HG02588 (cell line): ENCODE data around the gene DYDC2.

ENCODE experiments used
- ATAC-seq: cut with Tn5 transposase; IDR thresholded peaks from one replicate; pipeline ENCODE4 v1.9.1; 2021; ENCODE audit warnings: mild to moderate bottlenecking, moderate library complexity; ENCODE audit not compliant: unreplicated experiment

Gene DYDC2

GRCh38 chr10:80371467-80371866, 14.9 kb downstream of the DYDC2 start:
- no peak for ATAC-seq

- ATAC-seq, result no peak
Measured at GRCh38 chr10:80372675-80373074, 16.1 kb downstream of the DYDC2 start.

GRCh38 chr10:80373502-80373901, 16.9 kb downstream of the DYDC2 start:
- no peak for ATAC-seq

GRCh38 chr10:80379701-80380100, 23.1 kb downstream of the DYDC2 start:
- no peak for ATAC-seq

GRCh38 chr10:80380185-80380584, 23.6 kb downstream of the DYDC2 start:
- ATAC-seq, result no peak

- no peak for ATAC-seq
Measured at GRCh38 chr10:80382989-80383388, 26.4 kb downstream of the DYDC2 start.

- ATAC-seq, result no peak
Measured at GRCh38 chr10:80390740-80391139, 34.2 kb downstream of the DYDC2 start.

GRCh38 chr10:80392250-80392649, 35.7 kb downstream of the DYDC2 start:
- no peak for ATAC-seq

GRCh38 chr10:80394358-80394916, 37.9 kb downstream of the DYDC2 start:
- no peak for ATAC-seq

- no peak for ATAC-seq
Measured at GRCh38 chr10:80397014-80397413, 40.4 kb downstream of the DYDC2 start.

GRCh38 chr10:80400136-80400804, 43.7 kb downstream of the DYDC2 start:
- ATAC-seq, result no peak

GRCh38 chr10:80405035-80405434, 48.5 kb downstream of the DYDC2 start:
- no peak for ATAC-seq

GRCh38 chr10:80405626-80406025, 49.0 kb downstream of the DYDC2 start:
- ATAC-seq, result no peak

- no peak for ATAC-seq
Measured at GRCh38 chr10:80406204-80406603, 49.6 kb downstream of the DYDC2 start.

- peak; percentile 30 for ATAC-seq
Measured at GRCh38 chr10:80407812-80408241, 51.2 kb downstream of the DYDC2 start.

- peak; percentile 96 for ATAC-seq
Measured at GRCh38 chr10:80408242-80409101, 51.9 kb downstream of the DYDC2 start, which contains the start of gene PRXL2A. Gene PRXL2A (plus strand): TSS chr10:80408551. CDS start chr10:80420468, 11,917 bp downstream.

GRCh38 chr10:80409121-80409520, 52.5 kb downstream of the DYDC2 start:
- no peak for ATAC-seq

GRCh38 chr10:80410122-80410521, 53.5 kb downstream of the DYDC2 start:
- ATAC-seq, result no peak

GRCh38 chr10:80410578-80411145, 54.1 kb downstream of the DYDC2 start:
- no peak for ATAC-seq

- ATAC-seq, result no peak
Measured at GRCh38 chr10:80411267-80411668, 54.7 kb downstream of the DYDC2 start.

GRCh38 chr10:80411681-80412220, 55.2 kb downstream of the DYDC2 start:
- no peak for ATAC-seq
